ENCODE results near the gene PRKG1.

Gene PRKG1

DNA sequence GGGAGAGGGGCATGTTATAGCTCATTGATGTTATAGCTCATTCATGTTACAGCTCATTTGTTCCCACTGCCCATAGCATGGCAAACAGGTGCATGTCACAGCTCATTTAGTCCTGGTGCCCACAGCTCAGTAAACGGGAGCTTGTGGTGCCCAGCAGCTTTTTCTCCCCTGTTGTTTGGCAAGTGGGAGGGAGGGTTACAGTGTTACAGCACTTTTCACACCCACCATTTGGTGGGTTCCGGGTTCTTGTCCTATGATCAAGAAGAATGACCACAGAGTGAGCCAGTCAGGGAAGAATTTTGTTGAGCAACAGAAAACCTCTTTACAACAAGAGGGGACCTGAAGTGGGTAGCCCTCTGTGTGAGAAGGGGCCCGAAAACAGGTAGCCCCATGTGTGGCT, 787.9 kb downstream of the PRKG1 start:
- DNase-seq: no peak

DNA sequence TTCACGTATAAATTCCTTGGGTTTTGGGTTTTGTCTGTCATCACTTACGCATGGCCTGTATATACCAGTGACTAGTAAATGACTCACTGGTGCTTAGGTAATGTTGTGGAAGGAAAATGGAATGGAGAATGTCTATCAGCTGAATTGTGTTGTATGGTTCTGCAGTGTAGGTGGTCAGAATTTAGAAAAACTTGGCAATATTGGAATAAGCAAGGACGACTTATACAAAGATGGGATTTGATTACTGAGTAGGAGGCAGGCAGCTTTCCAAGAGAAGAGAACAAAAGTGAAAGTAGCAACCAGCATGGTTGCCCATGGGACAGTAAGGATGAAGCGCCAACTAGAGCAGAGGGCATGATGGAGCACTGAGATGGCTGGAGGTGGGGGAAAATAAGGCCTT, 793.7 kb downstream of the PRKG1 start:
- DNase-seq: no peak

DNA sequence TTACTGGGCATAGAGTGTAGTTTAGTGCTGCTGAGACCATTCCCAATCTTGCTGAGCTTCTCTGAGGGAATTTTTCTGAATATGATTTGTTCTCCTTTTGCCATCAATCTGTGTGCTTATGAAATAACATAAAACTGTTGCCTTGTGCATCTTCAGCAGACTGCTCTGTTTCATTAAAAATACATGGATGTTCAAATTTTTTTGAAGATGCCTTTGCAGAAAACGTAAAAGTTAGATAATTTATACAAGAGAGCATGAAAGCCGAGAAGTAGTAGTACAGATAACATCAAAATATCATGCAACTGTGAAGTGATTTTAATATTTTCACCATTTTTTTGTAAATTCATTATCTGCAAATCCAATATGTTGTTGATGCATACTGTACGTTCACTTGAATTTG, 799.8 kb downstream of the PRKG1 start:
- DNase-seq: no peak

DNA sequence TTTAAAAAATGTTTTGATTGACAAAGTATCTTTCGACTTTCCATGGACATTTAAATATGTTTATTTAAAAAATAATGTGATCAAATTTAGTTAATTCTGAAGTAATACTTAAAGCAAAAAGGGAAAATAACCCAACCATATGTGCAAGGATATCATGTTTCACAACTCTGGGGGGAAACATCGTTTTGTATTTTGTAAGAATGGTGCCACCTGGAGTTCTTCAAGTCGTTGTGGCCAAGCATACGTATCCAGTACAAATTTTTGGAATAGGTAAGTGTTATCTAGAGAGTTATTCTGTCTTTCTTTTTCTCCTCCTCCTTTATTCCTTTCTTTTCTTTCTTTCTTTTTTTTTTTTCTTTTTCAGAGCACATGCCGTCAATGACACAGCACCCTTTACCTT, 801.3 kb downstream of the PRKG1 start:
- DNase-seq: no peak

DNA sequence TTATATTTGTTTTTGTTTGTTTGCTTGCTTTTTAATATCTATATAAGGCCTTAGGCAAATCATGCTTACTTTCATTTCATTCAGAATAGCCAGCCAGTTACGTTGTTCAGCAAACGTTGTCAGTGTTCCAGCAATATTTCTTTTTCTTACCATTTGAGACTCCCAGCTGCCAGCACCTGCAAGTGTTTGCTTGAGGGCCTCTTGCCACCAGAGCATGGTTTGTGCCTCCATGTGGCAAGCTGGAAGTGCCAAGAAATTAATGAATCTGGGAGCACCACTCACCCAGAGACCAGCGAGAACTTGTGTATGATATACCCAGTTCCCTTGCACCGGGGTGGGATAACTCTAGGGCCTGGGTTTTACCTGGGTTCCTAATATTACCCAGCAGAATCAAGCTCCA, 802.2 kb downstream of the PRKG1 start:
- DNase-seq: no peak

DNA sequence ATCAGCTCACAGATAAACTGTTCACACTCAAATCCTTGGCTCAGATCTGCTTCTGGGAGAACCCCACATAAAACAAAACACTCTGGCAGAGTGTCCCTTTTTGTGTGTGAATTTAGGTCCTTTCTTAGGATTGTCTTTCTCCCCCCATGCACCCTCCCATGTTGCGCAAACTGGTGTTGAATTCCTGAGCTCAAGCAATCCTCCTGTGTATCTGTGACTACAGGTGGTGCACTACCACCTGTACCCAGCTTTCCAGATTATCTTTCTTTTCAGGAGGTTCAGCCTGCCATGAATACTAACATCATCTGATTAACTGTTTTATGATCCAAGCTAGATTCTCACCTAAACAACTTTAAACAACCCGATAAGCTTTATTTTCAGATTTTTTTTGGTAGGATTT, 802.7 kb downstream of the PRKG1 start:
- no peak for DNase-seq

DNA sequence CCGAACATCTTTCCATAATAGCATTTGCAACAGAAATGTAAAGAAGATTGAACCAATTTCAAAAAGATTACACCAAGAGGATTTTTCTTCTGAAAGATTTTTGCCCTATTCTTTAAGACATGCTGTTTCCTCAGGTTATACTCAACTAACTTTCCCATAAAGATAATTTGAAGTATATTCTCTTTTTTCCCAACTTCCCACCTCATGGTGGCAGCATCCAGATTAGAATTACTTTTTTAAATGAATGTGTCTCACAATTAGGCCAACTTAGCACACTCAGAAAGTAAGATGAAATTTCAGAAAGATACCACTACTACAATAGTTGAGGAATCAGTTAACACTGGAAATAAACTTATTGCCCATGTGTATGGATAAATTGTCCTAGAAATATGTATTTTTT, 803.3 kb downstream of the PRKG1 start:
- no peak for DNase-seq

DNA sequence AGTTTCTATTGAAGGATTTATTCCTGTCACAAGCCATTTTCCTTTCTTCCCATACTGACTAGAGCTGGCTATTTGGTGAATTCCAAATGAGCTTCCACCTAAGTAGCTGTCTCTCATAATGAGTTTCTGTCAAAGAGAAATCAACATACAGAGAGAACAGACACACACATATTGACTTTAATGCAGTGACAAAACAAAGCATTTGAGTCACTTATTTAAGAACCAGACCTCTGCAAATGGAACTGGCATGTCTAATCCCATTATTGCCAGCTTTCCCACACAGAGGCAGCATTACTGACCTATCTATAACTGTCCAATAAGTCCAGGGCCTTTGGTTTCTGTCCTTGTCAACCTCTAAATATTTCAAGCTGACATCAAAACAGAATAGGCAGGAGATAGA, 804.4 kb downstream of the PRKG1 start:
- no peak for DNase-seq

DNA sequence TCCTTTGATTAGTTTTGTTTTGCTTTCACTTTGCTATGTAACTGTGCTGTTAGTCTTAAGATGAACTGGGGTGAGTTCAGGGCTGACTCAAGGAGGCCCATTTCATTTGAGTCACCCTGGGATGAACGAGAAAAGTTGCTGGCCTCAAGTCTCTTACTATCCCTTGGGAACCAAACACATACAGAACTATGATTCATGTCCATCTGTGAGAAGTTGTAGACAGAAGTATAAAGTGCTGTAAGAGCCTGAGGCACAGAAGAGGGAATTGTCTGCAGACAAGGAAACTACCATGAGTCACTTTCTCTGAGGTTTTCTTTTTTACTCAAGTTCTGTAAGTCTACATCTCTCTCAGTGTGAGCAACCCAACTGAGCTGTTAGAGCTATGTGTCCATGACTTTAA, 805.0 kb downstream of the PRKG1 start:
- DNase-seq: no peak

DNA sequence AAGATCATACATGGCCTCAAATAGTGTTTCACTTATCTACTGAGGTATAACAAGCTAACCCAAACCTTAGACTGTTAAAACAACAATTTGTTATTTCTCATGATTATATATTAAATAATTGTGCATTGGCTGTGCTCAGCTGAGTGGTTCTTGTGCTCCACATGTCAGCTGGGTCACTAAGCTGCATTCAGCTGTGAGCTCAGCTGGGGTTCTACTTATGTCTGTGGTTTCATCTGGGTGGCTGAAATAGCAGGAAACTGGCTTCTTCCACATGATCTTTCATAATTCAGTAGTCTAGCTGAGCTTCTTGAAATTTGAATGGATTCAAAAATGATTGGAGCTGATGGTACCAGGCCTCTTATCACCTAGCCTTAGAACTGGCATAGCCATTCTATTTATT, 806.9 kb downstream of the PRKG1 start:
- DNase-seq: no peak

DNA sequence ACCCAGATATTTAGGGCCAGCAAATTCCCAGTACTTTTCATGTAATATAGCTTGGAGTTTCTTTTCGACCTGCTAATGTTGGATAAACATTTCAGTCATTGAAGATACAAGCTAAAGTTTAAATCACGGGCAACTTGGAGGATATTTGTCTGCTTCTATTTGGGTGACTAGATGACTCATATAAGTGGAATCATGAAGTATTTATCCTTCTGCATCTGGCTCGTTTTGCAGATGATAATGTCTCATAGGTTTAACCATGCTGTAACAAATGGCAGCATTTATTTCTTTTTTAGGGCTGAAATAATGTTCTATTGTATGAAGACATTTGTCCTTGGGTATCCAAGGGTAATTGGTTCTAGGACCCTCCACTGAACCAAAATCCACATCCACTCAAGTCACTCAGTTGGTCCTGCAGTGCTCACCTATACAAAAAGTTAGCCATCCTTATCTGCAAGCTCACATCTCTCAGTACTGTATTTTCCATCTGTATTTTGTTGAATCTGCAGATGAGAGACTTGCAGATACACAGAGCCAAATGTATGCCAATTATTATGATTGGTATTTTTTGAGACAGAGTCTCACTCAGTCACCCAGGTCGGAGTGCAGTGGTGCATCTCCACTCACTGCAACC, 812.3 kb downstream of the PRKG1 start:
- no peak for DNase-seq

DNA sequence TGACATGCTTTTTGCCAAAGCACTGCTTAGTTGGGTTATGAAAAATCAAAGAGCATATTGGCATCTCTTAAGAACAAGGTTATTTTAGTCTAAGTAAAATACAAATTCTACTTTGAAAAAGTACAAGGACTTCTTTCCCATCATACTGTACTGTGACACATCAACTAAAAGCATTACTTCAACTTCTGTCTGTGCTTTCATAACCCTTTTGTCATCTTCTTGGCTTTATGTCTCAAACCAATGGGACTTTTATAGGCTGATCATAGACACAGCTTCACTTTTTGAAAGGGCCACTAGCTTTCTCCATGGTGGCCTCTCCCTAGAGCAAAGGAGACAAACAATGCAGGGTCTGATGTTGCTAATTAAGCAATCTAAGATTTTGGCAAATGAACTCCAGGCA, 814.0 kb downstream of the PRKG1 start:
- no peak for DNase-seq

DNA sequence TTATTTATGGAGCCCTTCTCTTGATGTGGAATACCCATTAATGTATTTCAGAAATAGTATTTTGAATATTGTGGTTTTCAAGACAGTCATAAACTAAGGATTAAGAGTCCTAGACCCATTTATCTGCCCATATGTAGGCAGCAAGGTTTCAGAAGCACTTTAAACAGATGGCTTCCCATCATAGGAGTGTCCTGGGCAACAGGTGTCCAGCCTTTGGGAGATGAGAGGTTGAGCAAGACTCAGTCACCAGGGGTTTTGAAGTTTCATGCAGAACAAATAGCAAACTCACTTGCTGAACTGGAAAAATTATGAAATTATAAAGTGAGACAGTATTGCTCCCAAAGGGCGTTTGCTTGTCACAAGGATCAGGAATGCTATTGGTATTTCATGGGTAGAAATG, 818.0 kb downstream of the PRKG1 start:
- no peak for DNase-seq

DNA sequence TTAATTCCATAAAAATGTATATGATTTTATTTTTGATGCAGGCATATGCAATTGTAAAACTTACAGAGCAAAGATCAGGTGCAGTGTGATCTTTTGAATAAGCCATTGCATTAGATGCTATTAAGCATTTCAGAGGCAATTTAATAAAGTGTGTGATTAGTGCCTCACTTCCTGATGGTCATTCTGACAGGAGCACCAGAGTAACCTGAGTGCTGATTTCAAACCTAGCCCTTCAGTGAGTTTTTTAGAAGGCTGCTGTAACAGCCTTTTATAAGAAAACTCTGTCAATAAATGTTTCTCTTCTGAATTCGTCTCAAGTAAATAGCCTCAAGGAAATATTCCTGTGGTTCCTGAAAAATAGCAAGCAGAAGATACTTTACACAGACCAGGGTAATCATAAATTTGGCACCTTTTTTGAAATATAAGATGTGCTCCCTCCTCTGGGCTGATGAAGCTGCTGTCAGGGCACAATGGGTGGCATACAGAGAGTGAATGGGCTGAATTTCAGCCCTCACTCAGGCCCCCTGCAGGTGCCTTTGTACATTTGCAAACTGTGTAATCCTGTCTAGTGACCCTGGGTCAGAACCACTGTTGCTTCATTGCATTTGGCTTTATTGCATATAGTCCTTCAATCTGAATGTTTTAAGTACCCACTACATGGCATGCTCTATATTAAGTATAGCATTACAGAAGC, 818.8 kb downstream of the PRKG1 start:
- DNase-seq: no peak

DNA sequence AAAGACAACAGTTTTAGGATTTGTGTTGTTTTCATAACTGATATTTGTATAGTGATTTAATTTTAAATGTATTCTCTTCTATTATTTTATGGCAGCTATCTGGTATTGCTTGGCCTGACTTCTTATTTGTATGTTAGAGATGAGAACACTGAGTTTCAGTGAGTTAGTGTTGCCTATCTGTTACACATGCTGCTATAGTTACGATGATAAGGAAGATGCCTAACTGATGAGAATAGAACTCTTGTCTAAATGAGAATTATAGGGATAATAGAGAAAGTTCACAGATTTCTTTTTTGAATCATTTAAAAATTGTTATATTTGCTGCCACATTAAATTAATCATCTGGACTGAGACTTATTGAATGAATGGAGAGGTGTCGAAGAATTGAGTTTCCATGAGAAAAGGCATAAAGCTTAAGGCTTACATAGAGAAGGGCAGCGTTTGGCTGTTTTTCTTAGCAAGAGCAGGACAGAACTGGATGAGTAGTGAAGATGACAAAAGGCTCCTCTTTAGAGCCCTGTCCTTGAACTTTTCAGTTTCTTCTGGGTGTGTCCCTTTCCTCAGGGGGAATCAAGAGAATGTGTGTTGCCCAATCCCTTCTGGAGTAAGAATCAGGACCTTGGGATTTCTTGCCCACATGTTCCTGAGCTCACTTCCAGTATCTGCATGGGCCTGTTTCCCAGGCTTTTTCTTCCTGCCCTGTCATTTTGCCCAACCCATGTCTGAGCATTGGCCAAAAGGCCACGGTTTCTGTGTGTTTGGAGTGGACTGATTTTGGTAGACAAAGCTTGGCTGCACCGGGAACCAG, 820.7 kb downstream of the PRKG1 start:
- DNase-seq: no peak

DNA sequence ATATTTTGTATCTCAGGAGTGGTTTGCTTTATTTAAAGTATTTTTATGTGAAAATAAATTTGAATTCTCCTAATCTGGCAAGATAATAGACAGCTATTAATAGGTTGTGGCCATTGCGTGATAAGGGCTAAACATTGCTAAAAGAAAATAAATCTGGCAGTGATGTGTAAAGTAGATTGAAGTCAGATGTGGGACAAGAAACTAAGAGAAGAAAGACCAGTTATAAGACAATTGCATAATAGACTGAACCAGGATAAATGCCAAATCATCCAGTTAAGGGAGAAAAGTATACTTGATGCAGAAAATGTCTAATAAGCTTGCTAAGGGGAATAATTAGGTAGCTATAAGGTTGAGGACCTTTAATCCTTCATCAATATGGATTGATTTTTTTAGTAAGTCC, 822.6 kb downstream of the PRKG1 start:
- DNase-seq: no peak

DNA sequence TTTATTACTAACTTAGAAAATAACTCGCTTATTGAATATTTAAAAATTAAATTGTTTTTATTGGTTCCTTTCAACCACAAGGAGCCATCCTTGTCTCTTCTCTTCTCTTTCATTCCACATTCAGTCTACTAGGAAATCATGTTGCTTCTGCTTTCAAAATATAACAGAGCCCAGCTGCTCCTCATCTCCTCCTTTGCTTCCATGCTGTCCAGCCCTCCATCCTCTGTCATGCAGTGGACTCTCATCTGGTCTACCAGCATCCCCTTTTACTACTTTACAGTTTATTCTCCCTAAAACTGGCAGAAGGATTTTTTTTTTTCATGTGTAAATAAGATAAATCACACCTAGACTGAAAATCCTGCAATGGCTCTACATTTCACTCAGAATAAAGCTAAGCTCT, 823.3 kb downstream of the PRKG1 start:
- no peak for DNase-seq

DNA sequence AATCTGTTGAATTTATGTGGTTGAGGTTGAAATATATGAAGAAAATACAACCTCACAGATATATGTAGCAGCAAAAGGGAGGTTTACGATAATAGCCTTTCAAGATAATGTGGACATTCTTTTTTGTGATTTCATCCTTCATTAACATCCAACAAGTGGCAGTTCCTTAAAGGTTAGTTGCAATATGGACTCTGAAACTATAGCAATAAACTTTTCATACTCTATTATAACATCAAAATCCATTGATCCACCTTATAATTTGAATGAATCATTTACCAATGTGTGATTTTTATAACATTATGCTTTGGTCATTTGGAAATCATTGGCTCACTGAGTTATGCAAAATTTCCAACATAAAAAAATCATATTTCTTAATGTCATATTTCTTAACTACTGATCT, 825.9 kb downstream of the PRKG1 start:
- DNase-seq: no peak

DNA sequence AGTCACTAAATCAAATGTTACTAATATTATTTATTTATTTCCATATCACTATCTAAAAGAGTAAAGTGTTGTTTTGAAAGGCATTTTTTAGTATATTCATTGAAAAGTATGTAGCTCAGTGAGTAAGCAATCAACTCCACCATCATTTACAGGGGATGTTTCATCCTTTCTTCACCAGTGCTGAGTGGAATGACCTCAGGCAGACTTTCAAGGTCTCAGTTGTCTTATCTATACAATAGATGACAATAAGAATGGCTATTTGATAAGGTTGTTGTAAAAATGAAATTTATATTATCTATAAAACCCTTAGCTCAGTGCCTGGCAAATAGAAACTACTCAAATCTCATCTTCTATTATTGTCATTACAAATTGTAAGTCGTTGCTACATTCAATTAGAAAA, 829.4 kb downstream of the PRKG1 start:
- DNase-seq: no peak

DNA sequence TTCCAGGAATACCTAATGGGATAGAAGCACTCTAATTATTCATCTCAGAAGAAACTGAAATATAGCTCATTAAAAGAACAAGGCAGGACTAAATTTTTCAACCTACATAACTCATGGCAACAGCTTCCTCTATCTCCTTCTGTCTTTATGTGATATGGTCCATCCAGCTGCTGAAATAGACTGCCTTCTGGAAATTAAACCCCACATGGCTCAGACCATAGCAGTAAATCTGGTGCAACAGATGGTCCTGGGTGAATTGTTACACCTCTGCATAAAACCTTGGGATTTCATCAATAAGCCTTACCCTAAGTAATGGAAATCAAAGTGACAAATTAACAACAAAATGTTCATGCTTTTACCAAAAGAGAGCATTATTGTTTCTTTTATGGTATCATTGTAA, 830.7 kb downstream of the PRKG1 start:
- no peak for DNase-seq

DNA sequence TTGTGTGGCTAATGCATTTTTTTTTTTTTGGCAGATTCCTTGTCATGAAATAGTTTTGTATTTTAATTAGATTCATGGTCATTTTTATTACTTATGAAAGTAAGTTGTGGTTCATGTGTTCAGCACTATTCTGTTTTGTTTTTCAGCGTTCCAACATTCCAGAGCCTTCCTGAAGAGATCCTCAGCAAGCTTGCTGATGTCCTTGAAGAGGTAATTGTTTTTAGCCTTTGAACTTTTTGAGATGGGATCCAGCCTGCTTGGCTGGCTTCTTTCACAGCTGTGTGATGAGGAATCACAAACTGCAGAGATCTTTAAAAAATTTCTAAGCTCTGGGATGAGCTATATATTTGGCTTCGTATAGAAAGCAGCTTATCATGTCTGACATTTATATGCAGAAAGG, 833.1 kb downstream of the PRKG1 start:
- DNase-seq: no peak

DNA sequence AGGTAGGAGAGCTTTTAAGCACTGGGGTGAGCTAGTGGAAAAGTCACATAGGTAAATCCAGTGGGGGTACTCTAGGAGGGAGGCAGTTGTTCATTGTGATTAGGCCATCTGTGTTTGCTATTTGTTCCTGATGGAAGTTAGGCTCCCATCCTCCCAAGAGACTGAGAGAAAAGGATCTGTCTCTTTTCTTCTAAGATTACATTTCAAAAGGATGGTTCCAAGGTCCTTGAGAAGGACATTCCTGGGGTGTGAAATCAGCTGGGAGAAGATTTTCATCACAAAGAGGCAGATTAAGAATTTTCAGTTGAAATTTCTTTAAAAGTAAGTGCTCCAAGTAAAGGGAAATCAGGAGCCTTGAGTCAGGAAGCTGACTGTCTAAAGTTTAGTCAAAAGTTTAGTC, 835.9 kb downstream of the PRKG1 start:
- no peak for DNase-seq

DNA sequence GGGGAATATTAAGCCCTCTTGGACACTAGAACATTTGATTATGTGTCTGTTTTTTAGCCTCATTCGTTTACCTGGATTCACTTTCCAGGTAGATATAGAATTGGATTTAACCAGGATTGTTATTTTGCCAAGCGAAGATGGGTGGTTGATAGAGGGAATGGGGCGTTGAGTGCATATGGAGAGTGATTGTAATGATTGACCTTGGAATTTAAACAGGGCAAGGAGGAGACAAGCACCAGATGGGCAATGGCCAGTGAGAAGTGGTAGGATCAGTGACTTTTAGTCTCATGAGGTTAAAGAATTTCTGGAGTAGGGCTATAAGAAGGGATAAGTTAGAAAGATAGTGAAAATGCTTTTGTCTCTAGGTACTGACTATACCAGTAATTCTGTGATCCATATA, 836.3 kb downstream of the PRKG1 start:
- DNase-seq: no peak

DNA sequence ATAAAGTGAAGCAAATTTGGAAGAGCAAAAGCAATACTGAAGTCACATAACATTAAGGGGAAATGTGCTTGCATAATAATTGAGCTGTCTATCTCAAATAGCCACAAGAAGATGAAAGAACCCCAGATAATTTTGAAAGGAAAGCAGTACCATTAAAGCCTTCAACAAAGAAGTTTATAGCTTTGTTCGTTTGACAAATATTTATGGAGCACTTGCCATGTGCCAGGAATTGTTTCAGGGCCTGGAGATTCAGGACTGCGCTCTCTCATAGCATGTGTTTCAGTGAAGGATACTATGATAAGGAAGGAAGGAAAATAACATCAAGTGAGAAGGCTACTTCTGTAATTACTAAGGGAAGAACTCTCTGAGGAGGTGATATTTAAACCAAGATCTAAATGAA, 837.4 kb downstream of the PRKG1 start:
- no peak for DNase-seq

Measured in activated CD4-positive, CD25-positive, alpha-beta regulatory T cell (primary cell).